Effector CD8-positive, alpha-beta T cell (primary cell): ENCODE data around the gene RGL1.

Experiments
- DNase-seq: peaks from one replicate; lab custom pipeline; 2025; lab: John Stamatoyannopoulos, UW

Gene RGL1

GRCh38 chr1:183956559-183957188 lies 151.8 kb downstream of the RGL1 start:
- no peak for DNase-seq

GRCh38 chr1:183957216-183957830 lies 152.4 kb downstream of the RGL1 start:
- DNase-seq, result no peak

- DNase-seq, result no peak
Observed at GRCh38 chr1:183958958-183959357, 154.0 kb downstream of the RGL1 start.

GRCh38 chr1:183961132-183961531 lies 156.2 kb downstream of the RGL1 start:
- no peak for DNase-seq

GRCh38 chr1:183962903-183963302 lies 158.0 kb downstream of the RGL1 start:
- no peak for DNase-seq

- DNase-seq, result no peak
Observed at GRCh38 chr1:183965726-183966125, 160.8 kb downstream of the RGL1 start.

GRCh38 chr1:183966487-183966886 lies 161.6 kb downstream of the RGL1 start:
- no peak for DNase-seq

- DNase-seq, result no peak
Observed at GRCh38 chr1:183967914-183968313, 163.0 kb downstream of the RGL1 start.

GRCh38 chr1:183968386-183968785 lies 163.5 kb downstream of the RGL1 start:
- DNase-seq, result no peak

GRCh38 chr1:183970516-183971300 lies 165.8 kb downstream of the RGL1 start:
- no peak for DNase-seq

GRCh38 chr1:183975651-183976050 lies 170.7 kb downstream of the RGL1 start:
- no peak for DNase-seq

- no peak for DNase-seq
Observed at GRCh38 chr1:183977717-183978116, 172.8 kb downstream of the RGL1 start.
